Tibial artery (tissue), 4 donors: ENCODE data around the gene MAGI2.

Source experiments
- DNase-seq, 2 donors: peaks; one replicate each; pipeline ENCODE4 v3.0.0-alpha.2; 2019
- H3K27ac ChIP-seq, 2 donors: fragments of 200-600 bp; sonication (generic) in 1 of 2; 1 replicate in 1 of 2; 2 replicates in 1 of 2; pipeline ENCODE4 v1.5.1; 2018 to 2019; ENCODE audit warnings: mild to moderate bottlenecking in 1 of 2
- H3K27me3 ChIP-seq, 2 donors: fragments of 200-600 bp; sonication (generic) in 1 of 2; one replicate each; pipeline versions ENCODE4 v1.5.1 to v1.6.0; 2016 to 2019
- H3K36me3 ChIP-seq, 3 donors: fragments of 200-600 bp; sonication (generic) in 2 of 3; one replicate each; pipeline ENCODE4 v1.5.1; 2016 to 2019; ENCODE audit warnings: mild to moderate bottlenecking in 2 of 3
- H3K4me1 ChIP-seq, 4 donors: fragments of 200-600 bp; sonication (generic) in 2 of 4; 1 replicate in 3 of 4; 2 replicates in 1 of 4; pipeline ENCODE4 v1.5.1; 2016 to 2019
- H3K4me3 ChIP-seq, 2 donors: fragments of 200-600 bp; sonication (generic) in 1 of 2; 1 replicate in 1 of 2; 2 replicates in 1 of 2; pipeline ENCODE4 v1.5.1; 2018 to 2019; ENCODE audit warnings: mild to moderate bottlenecking in 2 of 2
- H3K9me3 ChIP-seq, 3 donors: fragments of 200-600 bp; sonication (generic) in 1 of 3; one replicate each; pipeline ENCODE4 v1.5.1; 2016 to 2019
- CTCF ChIP-seq, 2 experiments: fragments of 200-600 bp in 1 of 2; fragments of 450-650 bp in 1 of 2; IDR thresholded peaks; one replicate each; pipeline ENCODE4 v1.5.1; 2017 to 2019; ENCODE audit warnings: antibody characterized with exemption in 2 of 2, mild to moderate bottlenecking in 1 of 2, moderate library complexity in 1 of 2
- intact Hi-C: fragments of 100-400 bp; cut with DNase I; formaldehyde crosslinking; loops from one replicate; pipeline ENCODE4 v1.15.0; 2023; ENCODE audit warnings: low total_unique reads

Gene MAGI2

GRCh38 chr7:78906735-78907134 lies 546.7 kb downstream of the MAGI2 start:
- TF ChIP-seq CTCF (IDR thresholded peaks at IDR 0.05) = no peak
- no peak overlapping the region for H3K27ac ChIP-seq
- no peaks in the 10 kb centered on the region for H3K9me3 ChIP-seq
- H3K36me3 ChIP-seq = no peaks in the 10 kb centered on the region
- H3K4me1 ChIP-seq = no peaks in the 10 kb centered on the region
- H3K27me3 ChIP-seq = no peaks in the 10 kb centered on the region
- no peak for DNase-seq
- intact Hi-C loops = no loop called here
- no peak overlapping the region for H3K4me3 ChIP-seq

GRCh38 chr7:78905436-78905835 lies 548.0 kb downstream of the MAGI2 start:
- DNase-seq = no peak
- no peak for TF ChIP-seq CTCF (IDR thresholded peaks at IDR 0.05)
- intact Hi-C loops = no loop called here
- Histone ChIP-seq H3K36me3 (no peaks in the 10 kb centered on the region), H3K4me1 (no peaks in the 10 kb centered on the region), H3K4me3 (no peak overlapping the region), H3K9me3 (no peaks in the 10 kb centered on the region), H3K27ac (no peak overlapping the region), H3K27me3 (no peaks in the 10 kb centered on the region)

GRCh38 chr7:78904983-78905382 lies 548.5 kb downstream of the MAGI2 start:
- no peaks in the 10 kb centered on the region for H3K27me3 ChIP-seq
- DNase-seq = no peak
- intact Hi-C loops = no loop called here
- H3K4me3 ChIP-seq = no peak overlapping the region
- no peaks in the 10 kb centered on the region for H3K9me3 ChIP-seq
- H3K36me3 ChIP-seq = no peaks in the 10 kb centered on the region
- no peaks in the 10 kb centered on the region for H3K4me1 ChIP-seq
- TF ChIP-seq CTCF (IDR thresholded peaks at IDR 0.05) = no peak
- H3K27ac ChIP-seq = no peak overlapping the region

- no peaks in the 10 kb centered on the region for H3K9me3 ChIP-seq
- no peak overlapping the region for H3K27ac ChIP-seq
- no peaks in the 10 kb centered on the region for H3K36me3 ChIP-seq
- DNase-seq = no peak
- TF ChIP-seq CTCF (IDR thresholded peaks at IDR 0.05) = no peak
- intact Hi-C loops = no loop called here
- no peaks in the 10 kb centered on the region for H3K4me1 ChIP-seq
- H3K27me3 ChIP-seq = no peaks in the 10 kb centered on the region
- no peak overlapping the region for H3K4me3 ChIP-seq
Observed at GRCh38 chr7:78901566-78901965, 551.9 kb downstream of the MAGI2 start.

- intact Hi-C loops = no loop called here
- no peaks in the 10 kb centered on the region for H3K4me1 ChIP-seq
- H3K4me3 ChIP-seq = no peak overlapping the region
- DNase-seq = no peak
- no peaks in the 10 kb centered on the region for H3K27me3 ChIP-seq
- no peaks in the 10 kb centered on the region for H3K9me3 ChIP-seq
- H3K27ac ChIP-seq = no peak overlapping the region
- no peaks in the 10 kb centered on the region for H3K36me3 ChIP-seq
- no peak for TF ChIP-seq CTCF (IDR thresholded peaks at IDR 0.05)
Observed at GRCh38 chr7:78900806-78901205, 552.7 kb downstream of the MAGI2 start.

GRCh38 chr7:78895393-78895792 lies 558.1 kb downstream of the MAGI2 start:
- H3K4me3 ChIP-seq = no peak overlapping the region

More at GRCh38 chr7:78895393-78895792, 558.1 kb downstream of the MAGI2 start:
- intact Hi-C loops = no loop called here
- Histone ChIP-seq H3K27me3 (no peaks in the 10 kb centered on the region), H3K9me3 (no peaks in the 10 kb centered on the region), H3K4me1 (no peaks in the 10 kb centered on the region), H3K27ac (no peak overlapping the region), H3K36me3 (no peaks in the 10 kb centered on the region)
- no peak for DNase-seq
- TF ChIP-seq CTCF (IDR thresholded peaks at IDR 0.05) = no peak
